NCI-H187 treated with DMSO at 0.1 percent for 48 hours (cell line): ENCODE results near the gene CPEB4.

Experiments used
- DNase-seq: peaks from one replicate; lab custom pipeline; 2025; lab: John Stamatoyannopoulos, UW

The CPEB4 gene

GRCh38 chr5:173945160-173945559 lies 57.0 kb downstream of the CPEB4 start:
- no peak for DNase-seq

GRCh38 chr5:173946323-173946722 lies 58.2 kb downstream of the CPEB4 start:
- no peak for DNase-seq

GRCh38 chr5:173950829-173951228 lies 62.7 kb downstream of the CPEB4 start:
- no peak for DNase-seq

- no peak for DNase-seq
Measured at GRCh38 chr5:173953528-173954090, 65.5 kb downstream of the CPEB4 start.

- DNase-seq: no peak
Measured at GRCh38 chr5:173954671-173955521, 66.7 kb downstream of the CPEB4 start.

- DNase-seq: no peak
Measured at GRCh38 chr5:173960986-173961385, 72.8 kb downstream of the CPEB4 start.

- DNase-seq: no peak
Measured at GRCh38 chr5:173961418-173961817, 73.3 kb downstream of the CPEB4 start.

- no peak for DNase-seq
Measured at GRCh38 chr5:173962436-173962972, 74.4 kb downstream of the CPEB4 start.

GRCh38 chr5:173963182-173963838 lies 75.2 kb downstream of the CPEB4 start:
- no peak for DNase-seq

GRCh38 chr5:173963867-173964441 lies 75.8 kb downstream of the CPEB4 start:
- peak; percentile 12 for DNase-seq

- no peak for DNase-seq
Measured at GRCh38 chr5:173964506-173964905, 76.4 kb downstream of the CPEB4 start.

GRCh38 chr5:173967241-173967640 lies 79.1 kb downstream of the CPEB4 start:
- no peak for DNase-seq

- no peak for DNase-seq
Measured at GRCh38 chr5:173968154-173968797, 80.1 kb downstream of the CPEB4 start.

- DNase-seq: no peak
Measured at GRCh38 chr5:173969167-173970049, 81.3 kb downstream of the CPEB4 start.

GRCh38 chr5:173970878-173971650 lies 82.9 kb downstream of the CPEB4 start:
- DNase-seq: no peak

- peak; percentile 4 for DNase-seq
Measured at GRCh38 chr5:173971681-173972345, 83.7 kb downstream of the CPEB4 start.

- DNase-seq: no peak
Measured at GRCh38 chr5:173972607-173972924, 84.4 kb downstream of the CPEB4 start.

- DNase-seq: peak; percentile 20
Measured at GRCh38 chr5:173972925-173973615, 84.9 kb downstream of the CPEB4 start.

GRCh38 chr5:173973616-173973969 lies 85.4 kb downstream of the CPEB4 start:
- no peak for DNase-seq
